HUES6 (cell line): Measurements from ENCODE around the gene RAD51B.

Experiments
- H3K27ac ChIP-seq: 2 replicates; pipeline ENCODE4 v1.7.0; 2013; ENCODE audit warnings: low read depth, mild to moderate bottlenecking, low read length, inconsistent platforms
- H3K27me3 ChIP-seq: 2 replicates; pipeline ENCODE4 v1.6.1; 2013; ENCODE audit warnings: low read length; ENCODE audit not compliant: control insufficient read depth, insufficient read depth
- H3K36me3 ChIP-seq: 2 replicates; pipeline ENCODE4 v1.6.1; 2013; ENCODE audit warnings: low read length; ENCODE audit not compliant: control insufficient read depth, insufficient read depth
- H3K4me1 ChIP-seq: 2 replicates; pipeline ENCODE4 v1.6.1; 2013; ENCODE audit warnings: low read length; ENCODE audit not compliant: control insufficient read depth, insufficient read depth
- H3K4me3 ChIP-seq: 2 replicates; pipeline ENCODE4 v1.5.1; 2013; ENCODE audit warnings: low read depth, low read length
- H3K9ac ChIP-seq: one replicate; pipeline ENCODE4 v1.6.1; 2013; ENCODE audit warnings: mild to moderate bottlenecking, low read length
- H3K9me3 ChIP-seq: 2 replicates; pipeline ENCODE4 v1.6.1; 2013; ENCODE audit warnings: low read depth, low read length; ENCODE audit not compliant: control insufficient read depth, insufficient read depth

Gene RAD51B

DNA sequence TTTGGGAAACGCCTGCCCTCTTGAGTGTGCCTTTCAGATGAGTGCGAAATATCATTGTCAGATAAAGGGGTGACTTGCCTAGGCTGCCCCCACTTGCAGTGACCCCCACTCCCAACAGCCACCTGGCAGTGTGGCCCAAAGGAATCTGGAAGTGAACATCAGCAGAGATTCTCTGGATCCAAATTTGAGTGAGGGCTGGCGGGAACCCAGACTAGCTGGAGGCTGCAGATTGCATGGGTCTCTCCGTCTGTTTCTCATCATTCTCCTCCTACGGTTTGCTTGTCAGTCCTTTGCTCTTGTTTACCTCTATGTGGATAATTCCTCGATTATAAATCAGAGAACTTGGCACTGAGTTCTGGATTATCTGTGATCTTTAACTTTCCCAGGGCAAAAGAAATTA is 692.5 kb downstream of the RAD51B start:
- H3K9ac ChIP-seq, result no peak overlapping the region
- H3K4me1 ChIP-seq, result peaks cover 7% of the 10 kb centered on the region; the same call in 1 of the 2 replicates
- no peaks in the 10 kb centered on the region for H3K36me3 ChIP-seq
- no peaks in the 10 kb centered on the region for H3K27me3 ChIP-seq
- H3K4me3 ChIP-seq, result no peak overlapping the region
- H3K9me3 ChIP-seq, result no peaks in the 10 kb centered on the region
- H3K27ac ChIP-seq, result no peak overlapping the region

DNA sequence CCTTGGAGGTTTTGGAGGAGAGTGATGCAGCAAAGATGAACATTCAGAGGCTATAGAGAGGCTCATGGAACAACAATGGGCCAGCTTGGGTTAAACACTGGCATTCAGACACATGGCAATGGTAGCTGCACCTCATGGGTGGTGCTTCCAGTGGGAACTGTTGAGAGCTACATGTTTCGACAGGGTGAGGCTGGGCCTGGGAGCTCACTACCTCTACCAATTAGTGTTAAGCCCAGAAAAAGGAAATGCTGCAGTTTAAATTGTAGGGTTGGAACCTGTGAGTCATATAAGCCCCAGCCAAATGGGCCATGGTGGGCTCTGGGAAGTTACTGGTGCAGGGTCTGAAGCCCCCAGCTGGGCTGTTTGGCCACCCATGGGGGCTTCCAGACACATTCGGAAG is 693.6 kb downstream of the RAD51B start:
- no peak overlapping the region for H3K27ac ChIP-seq
- no peak overlapping the region for H3K9ac ChIP-seq
- peaks cover 11% of the 10 kb centered on the region for H3K4me1 ChIP-seq
- H3K4me3 ChIP-seq, result no peak overlapping the region
- H3K27me3 ChIP-seq, result no peaks in the 10 kb centered on the region
- H3K36me3 ChIP-seq, result no peaks in the 10 kb centered on the region
- H3K9me3 ChIP-seq, result no peaks in the 10 kb centered on the region

DNA sequence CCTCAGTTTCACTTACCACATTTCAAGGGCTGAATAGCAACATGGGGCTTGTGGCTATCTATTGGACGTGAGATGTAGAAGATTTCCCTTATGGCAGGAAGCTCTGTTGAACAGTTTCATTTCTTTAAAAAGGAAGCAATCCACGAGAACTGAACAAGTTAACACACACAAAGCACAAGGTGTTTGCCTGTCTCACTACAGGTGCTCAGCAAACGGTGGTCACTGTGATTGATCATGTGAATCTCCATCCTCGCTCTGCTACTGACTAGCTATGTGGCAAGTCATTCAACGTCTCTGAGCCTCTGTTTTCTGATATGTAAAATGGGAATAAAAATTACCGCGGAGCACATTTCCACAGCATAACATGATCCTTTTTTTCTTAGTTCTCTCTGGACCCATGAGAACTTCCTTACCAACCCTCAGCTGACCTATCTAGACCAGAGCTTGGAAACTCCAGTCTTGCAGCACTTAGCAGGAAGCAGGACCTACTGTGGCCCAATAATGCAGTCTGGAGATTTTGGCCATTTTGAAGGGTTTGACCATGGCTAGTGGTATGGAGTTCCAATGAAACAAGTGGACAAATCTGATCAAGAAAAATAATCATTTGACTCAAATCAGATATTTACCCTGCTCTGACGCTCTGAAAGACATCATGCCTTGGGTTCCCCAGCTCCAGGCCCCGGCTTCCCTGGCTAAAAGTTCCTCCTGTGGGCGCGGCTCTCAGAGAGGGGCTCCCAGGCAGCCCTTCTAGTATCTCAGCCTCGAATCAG is 694.4 kb downstream of the RAD51B start:
- Histone ChIP-seq H3K4me3 (no peak overlapping the region), H3K9me3 (no peaks in the 10 kb centered on the region), H3K9ac (no peak overlapping the region), H3K4me1 (peaks cover 17% of the 10 kb centered on the region), H3K27me3 (no peaks in the 10 kb centered on the region), H3K36me3 (no peaks in the 10 kb centered on the region), H3K27ac (no peak overlapping the region)

DNA sequence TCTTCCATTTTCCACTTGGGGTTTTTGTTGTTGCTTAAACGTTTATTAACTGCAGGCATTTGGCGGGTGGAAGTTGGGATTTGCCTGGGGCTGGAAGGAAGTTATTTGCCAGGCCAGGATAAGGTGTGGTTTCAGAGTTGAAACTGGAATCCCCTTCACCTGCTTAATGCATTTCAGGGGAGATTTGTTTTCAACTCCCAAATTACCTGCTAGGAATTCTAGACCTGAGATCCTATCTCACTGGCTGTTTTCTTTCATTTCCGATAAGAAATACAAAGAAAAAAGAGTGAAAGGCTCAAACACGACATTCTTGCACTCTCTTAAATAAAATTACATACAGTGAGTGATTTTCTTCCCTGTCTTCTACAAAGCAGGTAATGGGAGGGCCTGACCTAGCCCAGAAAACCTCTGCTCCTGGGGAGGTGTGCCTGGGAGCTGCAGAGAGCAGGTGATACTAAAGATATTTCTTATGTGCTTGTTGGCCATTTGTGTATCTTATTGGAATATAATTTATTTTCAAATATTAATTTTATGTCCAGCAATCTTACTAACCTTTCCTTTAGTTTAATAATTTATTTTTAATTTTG is 695.1 kb downstream of the RAD51B start:
- H3K4me1 ChIP-seq, result peaks cover 24% of the 10 kb centered on the region
- H3K4me3 ChIP-seq, result no peak overlapping the region
- H3K27ac ChIP-seq, result no peak overlapping the region
- no peaks in the 10 kb centered on the region for H3K27me3 ChIP-seq
- H3K9me3 ChIP-seq, result no peaks in the 10 kb centered on the region
- H3K9ac ChIP-seq, result no peak overlapping the region
- no peaks in the 10 kb centered on the region for H3K36me3 ChIP-seq

DNA sequence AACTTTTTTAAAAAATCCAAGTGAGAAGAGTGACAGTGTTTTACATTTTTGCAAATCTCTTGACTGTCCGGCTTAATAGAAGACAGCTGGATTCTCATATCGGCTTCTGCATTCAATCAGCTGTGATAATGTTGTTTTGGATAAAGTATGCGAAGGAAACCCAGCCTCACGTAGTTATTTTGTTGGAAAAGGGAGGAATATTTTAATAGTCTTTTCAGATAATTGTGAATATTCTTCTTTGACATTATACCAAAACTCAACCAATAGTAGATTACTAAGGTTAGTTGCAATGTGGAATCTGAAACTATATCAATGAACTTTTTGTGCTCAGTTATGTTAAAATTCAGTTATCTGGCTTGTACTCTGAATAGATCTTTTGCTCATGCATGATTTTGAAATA is 696.8 kb downstream of the RAD51B start:
- Histone ChIP-seq H3K27ac (no peak overlapping the region), H3K9ac (no peak overlapping the region), H3K4me3 (no peak overlapping the region), H3K27me3 (no peaks in the 10 kb centered on the region), H3K36me3 (no peaks in the 10 kb centered on the region), H3K4me1 (peaks cover 32% of the 10 kb centered on the region), H3K9me3 (no peaks in the 10 kb centered on the region)

DNA sequence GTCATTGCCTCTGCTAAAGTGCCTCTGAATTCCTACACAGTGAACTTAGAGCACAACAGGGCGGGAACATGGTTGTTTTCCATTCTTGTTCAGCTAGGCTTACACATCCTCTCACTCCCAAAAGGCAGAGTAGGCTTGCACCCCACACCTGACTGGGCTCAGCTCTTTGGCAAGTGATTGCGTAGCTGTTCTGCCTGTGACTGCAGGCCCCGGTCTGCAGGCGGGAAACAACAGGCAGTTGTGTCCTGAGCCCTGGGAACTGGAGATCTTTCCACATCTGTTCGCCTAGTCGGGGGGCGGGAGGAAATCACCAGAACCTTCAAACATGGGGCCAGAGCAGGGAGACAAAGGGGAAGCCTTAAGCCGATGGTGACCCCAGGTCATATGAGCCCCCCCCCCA is 698.6 kb downstream of the RAD51B start:
- no peaks in the 10 kb centered on the region for H3K36me3 ChIP-seq
- H3K9me3 ChIP-seq, result no peaks in the 10 kb centered on the region
- no peak overlapping the region for H3K27ac ChIP-seq
- H3K27me3 ChIP-seq, result no peaks in the 10 kb centered on the region
- peaks cover 50% of the 10 kb centered on the region for H3K4me1 ChIP-seq
- no peak overlapping the region for H3K9ac ChIP-seq
- H3K4me3 ChIP-seq, result no peak overlapping the region

DNA sequence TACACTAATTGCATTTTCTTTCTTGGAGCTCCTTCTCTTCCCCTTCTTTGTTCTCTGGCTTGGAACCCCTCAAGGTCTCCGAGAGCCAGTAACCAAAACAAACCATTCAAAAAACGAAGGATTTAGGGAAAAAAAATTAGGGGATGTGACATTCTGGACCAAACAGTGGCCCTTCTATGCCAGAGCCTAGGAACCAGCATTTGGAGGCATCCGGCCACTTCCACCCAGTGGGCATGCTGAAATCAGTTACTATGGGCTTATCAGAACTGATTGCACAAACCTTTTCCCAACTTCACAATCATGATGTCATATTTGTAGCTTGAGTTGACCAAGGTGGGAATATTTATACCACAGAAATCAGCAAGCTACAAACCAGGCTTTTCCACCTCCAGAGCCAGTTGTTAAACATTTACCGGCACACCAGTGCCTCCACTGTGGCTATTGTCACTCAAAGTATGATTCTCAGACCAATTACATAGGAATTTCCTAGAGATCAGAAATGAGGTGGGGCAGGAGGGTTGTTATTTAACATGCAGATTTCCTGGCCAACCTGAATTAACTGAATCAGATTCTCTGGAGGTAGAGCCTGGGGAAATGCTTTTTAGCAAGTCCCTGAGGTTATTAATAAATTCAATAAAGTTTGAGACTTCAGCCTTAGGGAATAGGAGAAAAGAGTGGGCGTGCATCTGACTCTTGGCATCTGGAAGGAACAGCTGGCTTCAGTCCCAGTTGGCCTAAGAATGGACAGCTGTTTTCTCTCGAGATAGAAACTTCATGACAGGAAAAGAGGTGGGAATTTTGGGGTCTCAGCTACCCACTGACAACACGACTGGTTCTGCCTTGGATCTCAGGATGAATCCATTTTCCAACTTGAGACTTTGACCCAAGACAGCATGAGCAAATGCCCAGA is 699.4 kb downstream of the RAD51B start:
- Histone ChIP-seq H3K27me3 (no peaks in the 10 kb centered on the region), H3K27ac (no peak overlapping the region), H3K36me3 (no peaks in the 10 kb centered on the region), H3K9me3 (no peaks in the 10 kb centered on the region), H3K4me3 (no peak overlapping the region), H3K4me1 (peaks cover 51% of the 10 kb centered on the region), H3K9ac (no peak overlapping the region)

DNA sequence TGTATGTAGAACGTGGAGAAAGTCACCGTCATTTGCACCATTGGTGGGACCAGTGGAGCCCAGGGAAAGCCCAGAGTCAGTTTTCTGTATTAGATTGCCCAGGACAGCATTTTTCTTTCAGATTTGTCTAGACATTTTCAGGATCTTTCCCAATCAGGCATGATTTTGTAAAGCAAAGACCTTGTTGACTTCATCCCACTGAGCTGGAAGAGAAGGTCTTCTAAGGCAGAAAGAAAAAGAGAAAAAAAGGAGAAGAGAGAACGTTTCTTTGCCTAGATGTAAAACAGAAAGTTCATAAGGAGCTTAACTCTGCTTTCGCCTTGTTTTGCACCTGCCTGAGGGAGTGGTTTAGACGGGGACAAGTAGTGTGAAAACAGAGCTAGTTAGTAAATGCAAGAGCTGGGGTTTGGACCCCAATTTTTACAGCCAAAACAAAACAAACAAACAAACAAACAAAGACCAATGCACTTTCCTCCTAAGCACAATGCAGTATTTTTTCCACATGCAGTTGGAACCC is 700.1 kb downstream of the RAD51B start:
- Histone ChIP-seq H3K27ac (no peak overlapping the region), H3K9me3 (0 out of 2 replicates have a peak, but pooled peaks cover under 1% of the 10 kb centered on the region), H3K4me1 (peaks cover 44% of the 10 kb centered on the region), H3K36me3 (no peaks in the 10 kb centered on the region), H3K27me3 (no peaks in the 10 kb centered on the region), H3K9ac (no peak overlapping the region), H3K4me3 (no peak overlapping the region)

DNA sequence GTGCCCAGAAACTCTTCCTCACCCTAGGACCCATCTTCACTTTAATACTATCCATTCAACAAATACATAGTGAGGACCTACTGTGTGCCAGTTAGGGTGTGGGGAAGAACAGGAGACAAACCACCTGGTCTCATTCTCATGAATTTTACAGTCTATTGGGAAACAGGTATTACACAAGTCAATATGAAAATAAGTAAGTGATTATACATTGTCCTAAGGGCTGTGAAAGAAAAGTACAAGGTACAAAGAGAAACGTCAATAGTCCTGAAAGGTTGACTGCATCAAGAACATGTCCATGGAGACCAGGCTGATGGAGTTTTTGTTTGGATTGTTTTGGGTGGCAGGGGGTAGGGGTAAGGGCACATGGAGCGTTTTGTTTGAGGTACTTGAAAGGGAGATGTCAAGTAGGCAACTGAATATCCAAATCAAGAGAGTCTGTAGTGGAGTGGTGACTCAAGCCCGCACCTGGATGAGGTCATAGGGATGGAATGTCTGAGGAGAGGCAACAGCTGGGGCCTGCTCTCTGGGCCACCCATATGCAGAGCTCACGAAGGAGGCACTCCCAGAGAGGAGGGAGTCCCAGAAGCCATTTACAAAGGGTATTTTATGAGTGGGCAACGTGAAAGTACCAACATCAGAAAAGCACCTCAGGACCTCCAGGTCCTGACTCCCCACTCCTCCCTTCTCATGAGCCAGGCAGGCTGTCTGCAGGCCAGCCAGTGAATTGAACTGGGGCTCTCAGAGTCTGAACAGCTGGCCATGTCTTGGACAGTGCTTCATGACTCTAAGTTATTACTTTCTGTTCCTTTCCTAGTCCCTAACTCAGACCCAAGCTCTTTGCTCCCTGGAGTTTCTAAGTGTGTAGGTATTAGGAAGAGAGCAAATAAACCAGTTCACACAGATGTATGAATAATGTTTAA is 701.3 kb downstream of the RAD51B start:
- peak overlapping the region; percentile 45; the same call in 1 of the 2 replicates for H3K27ac ChIP-seq
- H3K27me3 ChIP-seq, result no peaks in the 10 kb centered on the region
- H3K4me1 ChIP-seq, result peaks cover 44% of the 10 kb centered on the region
- no peak overlapping the region for H3K9ac ChIP-seq
- no peak overlapping the region for H3K4me3 ChIP-seq
- H3K36me3 ChIP-seq, result no peaks in the 10 kb centered on the region
- peaks cover 7% of the 10 kb centered on the region; the same call in 1 of the 2 replicates for H3K9me3 ChIP-seq

DNA sequence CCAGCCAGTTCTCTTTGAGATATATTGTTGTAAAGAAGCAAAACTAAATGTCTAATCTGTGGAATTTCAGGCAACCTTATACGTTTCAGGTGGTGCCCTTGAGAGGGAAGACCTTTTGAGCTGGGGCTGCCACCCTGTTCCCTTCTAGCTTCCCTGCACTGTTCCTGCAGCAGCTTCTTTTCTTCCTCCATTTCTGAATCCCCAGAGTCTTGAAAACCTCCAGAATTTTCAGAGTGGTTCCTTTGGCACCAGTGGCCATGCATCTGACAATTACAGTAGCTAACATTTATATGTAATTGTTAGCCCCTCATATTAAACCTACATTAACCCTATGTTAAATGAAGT is 702.0 kb downstream of the RAD51B start:
- no peaks in the 10 kb centered on the region for H3K27me3 ChIP-seq
- H3K27ac ChIP-seq, result peak overlapping the region; percentile 45; the same call in 1 of the 2 replicates
- H3K9me3 ChIP-seq, result peaks cover 7% of the 10 kb centered on the region; the same call in 1 of the 2 replicates
- no peak overlapping the region for H3K9ac ChIP-seq
- no peaks in the 10 kb centered on the region for H3K36me3 ChIP-seq
- peaks cover 44% of the 10 kb centered on the region for H3K4me1 ChIP-seq
- no peak overlapping the region for H3K4me3 ChIP-seq
